Glutamatergic neuron (in vitro differentiated cells): ENCODE data around the gene FGF19. TPM values are rescaled to one million over a fixed set of nuclear protein-coding genes. Genes with fewer than 3 reads are reported as not detected.

ENCODE experiments used
- DNase-seq: peaks from one replicate; pipeline ENCODE4 v3.0.0; 2022
- H3K27ac Mint-ChIP-seq: one replicate; pipeline ENCODE4 v1.8.0; 2020; ENCODE audit warnings: mild to moderate bottlenecking, mixed read lengths, inconsistent platforms; ENCODE audit not compliant: unreplicated experiment
- H3K27me3 Mint-ChIP-seq: one replicate; pipeline ENCODE4 v1.8.0; 2020; ENCODE audit warnings: mild to moderate bottlenecking, moderate library complexity, mixed read lengths, inconsistent platforms; ENCODE audit not compliant: unreplicated experiment
- H3K36me3 Mint-ChIP-seq: one replicate; pipeline ENCODE4 v1.8.0; 2020; ENCODE audit warnings: mild to moderate bottlenecking, mixed read lengths, inconsistent platforms; ENCODE audit not compliant: unreplicated experiment
- H3K4me1 Mint-ChIP-seq: one replicate; pipeline ENCODE4 v1.8.0; 2020; ENCODE audit warnings: mild to moderate bottlenecking, low read depth, mixed read lengths, inconsistent platforms; ENCODE audit not compliant: unreplicated experiment
- H3K4me3 Mint-ChIP-seq: one replicate; pipeline ENCODE4 v1.8.0; 2020; ENCODE audit warnings: mild to moderate bottlenecking, mixed read lengths, inconsistent platforms; ENCODE audit not compliant: unreplicated experiment
- H3K9me3 Mint-ChIP-seq: one replicate; pipeline ENCODE4 v1.8.0; 2020; ENCODE audit warnings: mild to moderate bottlenecking, moderate library complexity, mixed read lengths, inconsistent platforms; ENCODE audit not compliant: unreplicated experiment
- total RNA-seq: library from RNA; stranded (reverse); fragmentation: NEBNext Ultra II Directional; extraction: Animal tissue kit (Norgen Biotek cat#: 25700); gene quantifications from one replicate; pipeline ENCODE4 v1.2.1, GENCODE V29; 2021; ENCODE audit not compliant: unreplicated experiment
- TF ChIP-seq, protein P1 (sequence below): fragments of 200-600 bp; sonication (generic); IDR thresholded peaks from one replicate; pipeline ENCODE4 v1.5.0; 2021; ENCODE audit not compliant: partially characterized antibody, unreplicated experiment

The FGF19 gene
- total RNA-seq, 1 donor from 2014 or later, result 5.1 TPM

DNA sequence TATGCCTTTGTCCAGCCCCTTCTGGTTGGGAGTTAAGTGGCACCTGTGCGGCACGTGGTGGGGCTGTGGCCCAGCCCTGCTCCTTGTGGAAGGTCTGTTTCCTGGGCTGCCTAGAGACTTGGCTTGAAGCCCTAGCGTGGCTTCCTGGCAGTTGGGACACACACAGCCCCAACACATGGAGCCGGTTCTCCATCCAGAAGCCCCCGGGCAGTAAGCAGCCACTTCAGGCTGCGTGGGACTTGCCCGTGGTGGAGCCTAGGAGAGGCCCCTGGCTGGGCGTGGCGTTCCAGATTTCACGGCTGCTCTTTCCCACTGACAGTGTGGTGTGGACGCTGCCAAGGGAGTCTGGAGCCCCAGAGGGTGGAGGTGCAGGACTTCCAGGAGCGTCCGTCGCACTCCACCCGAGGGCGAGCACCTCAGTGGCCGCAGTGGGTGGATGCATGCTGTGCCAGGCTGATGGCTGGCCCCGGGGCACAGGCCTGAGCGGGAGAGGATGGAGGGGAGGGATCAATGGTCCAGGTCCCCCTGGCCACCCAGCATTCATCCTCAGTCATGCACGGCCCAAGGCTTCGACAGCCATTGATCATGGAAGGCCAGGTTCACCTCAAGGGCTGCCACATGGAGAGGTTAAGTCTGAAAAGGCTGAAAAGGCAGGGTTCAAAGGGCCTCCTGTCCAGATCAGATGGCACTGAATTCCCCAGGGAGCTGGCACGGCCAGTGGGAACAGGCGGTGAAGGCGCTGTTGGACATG lies 53.6 kb downstream of the FGF19 start:
- Mint-ChIP-seq H3K4me3 (no peak overlapping the region), H3K9me3 (peaks cover 2% of the 10 kb centered on the region), H3K27ac (no peak overlapping the region), H3K4me1 (no peaks in the 10 kb centered on the region), H3K27me3 (peaks cover 4% of the 10 kb centered on the region), H3K36me3 (no peaks in the 10 kb centered on the region)
- DNase-seq, result no peak
- TF ChIP-seq, protein P1, sequence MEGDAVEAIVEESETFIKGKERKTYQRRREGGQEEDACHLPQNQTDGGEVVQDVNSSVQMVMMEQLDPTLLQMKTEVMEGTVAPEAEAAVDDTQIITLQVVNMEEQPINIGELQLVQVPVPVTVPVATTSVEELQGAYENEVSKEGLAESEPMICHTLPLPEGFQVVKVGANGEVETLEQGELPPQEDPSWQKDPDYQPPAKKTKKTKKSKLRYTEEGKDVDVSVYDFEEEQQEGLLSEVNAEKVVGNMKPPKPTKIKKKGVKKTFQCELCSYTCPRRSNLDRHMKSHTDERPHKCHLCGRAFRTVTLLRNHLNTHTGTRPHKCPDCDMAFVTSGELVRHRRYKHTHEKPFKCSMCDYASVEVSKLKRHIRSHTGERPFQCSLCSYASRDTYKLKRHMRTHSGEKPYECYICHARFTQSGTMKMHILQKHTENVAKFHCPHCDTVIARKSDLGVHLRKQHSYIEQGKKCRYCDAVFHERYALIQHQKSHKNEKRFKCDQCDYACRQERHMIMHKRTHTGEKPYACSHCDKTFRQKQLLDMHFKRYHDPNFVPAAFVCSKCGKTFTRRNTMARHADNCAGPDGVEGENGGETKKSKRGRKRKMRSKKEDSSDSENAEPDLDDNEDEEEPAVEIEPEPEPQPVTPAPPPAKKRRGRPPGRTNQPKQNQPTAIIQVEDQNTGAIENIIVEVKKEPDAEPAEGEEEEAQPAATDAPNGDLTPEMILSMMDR, result no peak

DNA sequence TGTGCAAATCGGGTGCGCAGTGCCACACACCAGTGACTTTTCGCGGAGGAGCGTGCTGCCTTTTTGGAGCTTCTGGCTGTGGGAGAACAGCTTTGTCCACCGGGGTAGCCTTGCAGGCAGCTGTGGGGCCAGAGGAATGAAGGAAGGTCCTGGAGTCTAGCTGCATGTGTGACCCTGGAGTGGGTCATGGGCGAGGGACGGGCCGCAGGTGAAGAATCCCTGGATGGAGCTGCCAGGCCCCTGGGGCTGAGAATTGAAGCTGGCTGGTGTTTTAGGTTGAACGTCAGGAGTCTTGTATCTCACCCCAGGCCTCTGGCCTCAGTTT lies 54.3 kb downstream of the FGF19 start:
- H3K27ac Mint-ChIP-seq, result no peak overlapping the region
- peaks cover 4% of the 10 kb centered on the region for H3K27me3 Mint-ChIP-seq
- TF ChIP-seq, protein P1, result no peak

DNA sequence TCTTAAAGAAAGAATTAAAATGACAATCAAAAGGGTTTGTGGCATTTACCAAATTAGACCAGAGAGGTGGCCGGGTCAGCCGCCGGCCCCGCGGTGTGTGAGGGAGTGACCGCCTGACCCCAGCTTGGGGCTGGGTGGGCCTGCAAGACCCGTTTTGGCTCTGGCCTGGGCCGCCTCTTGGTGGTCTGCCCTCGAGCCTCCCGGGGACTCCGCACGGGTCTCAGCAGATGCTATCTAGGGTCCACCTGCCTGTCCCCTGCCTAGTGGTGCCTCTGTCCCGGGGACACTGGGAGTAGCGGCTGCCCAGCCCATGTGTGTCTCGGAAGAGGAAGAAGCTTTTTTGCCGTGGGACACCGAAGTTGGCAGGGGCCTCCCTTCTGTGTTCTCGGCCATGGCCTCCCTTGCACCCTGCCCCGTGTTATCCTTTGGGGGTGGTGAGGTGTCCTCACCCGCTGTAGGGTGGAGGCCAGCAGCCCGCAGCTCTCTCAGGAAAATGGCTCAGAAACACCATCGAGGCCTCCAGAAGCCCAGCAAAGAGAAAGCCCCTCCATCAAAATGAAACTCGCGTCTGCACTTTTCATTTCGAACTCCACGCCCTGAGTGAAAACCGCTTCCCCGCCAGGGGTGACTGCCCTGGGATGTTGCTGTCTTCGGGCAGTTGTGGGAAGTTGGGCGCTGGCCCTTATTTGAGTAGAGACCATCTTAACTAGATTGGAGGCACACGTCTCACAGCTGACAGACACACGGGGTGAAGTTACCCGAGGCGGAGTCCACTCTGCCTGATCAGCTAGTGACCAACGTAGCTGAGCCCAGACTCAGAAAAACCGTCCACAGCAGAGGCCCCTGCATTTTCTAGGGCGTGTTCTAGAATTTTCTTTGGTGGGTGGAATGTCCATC lies 54.9 kb downstream of the FGF19 start:
- Mint-ChIP-seq H3K27ac (no peak overlapping the region), H3K9me3 (peaks cover 3% of the 10 kb centered on the region), H3K4me1 (peaks cover 2% of the 10 kb centered on the region), H3K27me3 (peaks cover 4% of the 10 kb centered on the region), H3K36me3 (no peaks in the 10 kb centered on the region), H3K4me3 (no peak overlapping the region)
- TF ChIP-seq, protein P1, result no peak
- no peak for DNase-seq

More for the DNA sequence above, 54.3 kb downstream of the FGF19 start:
- H3K9me3 Mint-ChIP-seq, result peaks cover 2% of the 10 kb centered on the region
- no peak for DNase-seq
- no peaks in the 10 kb centered on the region for H3K4me1 Mint-ChIP-seq
- H3K36me3 Mint-ChIP-seq, result no peaks in the 10 kb centered on the region
- no peak overlapping the region for H3K4me3 Mint-ChIP-seq

Other genes starting within 250 kb of the FGF19 start
- gene LINC01488, start 222.4 kb downstream of the FGF19 start, total RNA-seq, result not detected
- gene CCND1, start 62.9 kb downstream of the FGF19 start, total RNA-seq, result 36.1 TPM
- 38.1 TPM for gene LTO1, start 28.7 kb downstream of the FGF19 start, total RNA-seq
- gene FGF4, start 71.3 kb upstream of the FGF19 start, total RNA-seq, result 0.37 TPM
- not detected for gene FGF3, start 115.4 kb upstream of the FGF19 start, total RNA-seq